ENCODE measurements around the gene LHPP.
"Not testable (repeated sequence)": the region's sequence is repeated elsewhere in the genome, so short reads cannot be mapped to it uniquely, and the experiment has no call there.

GRCh38 chr10:124549171-124549570, 87.5 kb downstream of the LHPP start:
- not testable (repeated sequence) for TF ChIP-seq CTCF, POLR2A (IDR thresholded peaks at IDR 0.05)
